Stimulated activated CD4-positive, alpha-beta T cell treated with anti-CD3 and anti-CD28 coated beads, Interleukin-2, amount 100 ng/mL, for 24 hours (primary cell): ENCODE measurements around the gene RPS6KB1.
"Not testable (repeated sequence)": the region's sequence is repeated elsewhere in the genome, so short reads cannot be mapped to it uniquely, and the experiment has no call there.

Experiments used
- DNase-seq, 2 donors: peaks; one replicate each; pipeline ENCODE4 v3.0.0-alpha.2; 2020

Gene RPS6KB1

DNA sequence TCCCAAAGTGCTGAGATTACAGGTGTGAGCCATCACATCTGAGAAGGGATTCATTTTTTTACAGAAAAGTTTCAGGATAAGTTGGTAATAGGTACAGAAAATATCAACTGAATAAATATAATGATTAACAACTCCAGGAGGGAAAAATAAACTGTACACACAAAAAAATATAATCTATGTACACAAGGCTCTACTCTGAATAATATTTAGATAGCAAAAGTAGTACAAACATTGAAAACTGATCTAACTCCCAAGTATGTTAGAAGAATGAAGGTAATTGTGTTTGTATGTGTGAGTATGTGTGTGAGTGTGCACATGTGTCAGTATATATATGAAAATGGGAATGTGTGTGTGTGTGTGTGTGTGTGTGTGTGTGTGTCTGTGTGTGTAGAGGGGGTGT lies 20.6 kb upstream of the RPS6KB1 start:
- DNase-seq: no peak

DNA sequence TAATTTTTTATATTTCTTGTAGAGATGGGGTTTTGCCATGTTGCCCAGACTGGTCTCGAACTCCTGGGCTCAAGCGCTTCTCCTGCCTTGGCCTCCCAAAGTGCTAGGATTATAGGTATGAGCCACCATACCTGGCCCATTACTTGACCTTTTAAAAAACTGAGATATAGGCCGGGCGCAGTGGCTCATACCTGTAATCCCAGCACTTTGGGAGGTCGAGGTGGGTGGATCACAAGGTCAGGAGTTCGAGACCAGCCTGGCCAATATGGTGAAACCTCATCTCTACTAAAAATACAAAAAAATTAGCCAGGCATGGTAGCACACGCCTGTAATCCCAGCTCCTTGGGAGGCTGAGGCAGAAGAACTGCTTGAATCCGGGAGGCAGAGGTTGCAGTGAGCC lies 19.5 kb upstream of the RPS6KB1 start:
- not testable (repeated sequence) for DNase-seq

DNA sequence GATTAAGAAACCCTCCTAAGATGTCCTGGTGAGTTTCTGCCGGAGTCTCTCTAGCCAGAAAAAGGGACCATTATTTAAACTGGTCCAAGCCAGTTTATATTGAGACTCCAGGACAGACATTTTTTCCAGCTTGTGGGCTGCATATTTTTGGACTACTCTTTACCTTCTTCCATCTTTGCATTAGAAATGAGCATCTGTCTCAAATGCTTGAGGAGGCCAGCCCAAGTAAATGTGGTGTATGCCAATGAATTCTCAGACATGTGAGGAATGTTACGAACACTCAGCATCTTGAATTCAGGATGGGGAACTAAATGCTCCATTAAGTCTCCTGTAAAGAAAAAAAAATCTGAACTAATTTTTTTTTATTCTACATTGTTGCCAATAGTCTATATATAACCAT lies 18.5 kb upstream of the RPS6KB1 start:
- no peak for DNase-seq

GRCh38 chr17:59876107-59876506 lies 16.8 kb upstream of the RPS6KB1 start:
- no peak for DNase-seq

DNA sequence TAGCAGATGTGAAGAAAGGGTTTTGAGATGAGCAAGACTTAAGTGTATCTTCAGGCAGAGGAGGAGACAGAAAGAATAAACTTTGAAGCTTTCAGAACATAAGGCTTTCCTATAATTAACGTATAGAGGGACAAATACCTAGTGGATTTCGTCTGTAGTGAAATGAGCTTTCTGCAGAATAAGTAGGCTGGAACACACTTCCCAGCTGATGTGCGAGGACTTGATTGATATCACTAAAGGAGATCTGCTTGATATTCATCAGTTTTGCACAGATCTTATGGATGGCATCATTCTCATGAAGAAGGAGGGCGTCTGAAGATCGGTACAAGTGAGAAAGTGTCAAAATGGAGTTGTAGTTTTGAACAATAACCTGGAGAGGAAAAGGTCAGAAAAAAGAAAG lies 15.0 kb upstream of the RPS6KB1 start:
- DNase-seq: no peak

DNA sequence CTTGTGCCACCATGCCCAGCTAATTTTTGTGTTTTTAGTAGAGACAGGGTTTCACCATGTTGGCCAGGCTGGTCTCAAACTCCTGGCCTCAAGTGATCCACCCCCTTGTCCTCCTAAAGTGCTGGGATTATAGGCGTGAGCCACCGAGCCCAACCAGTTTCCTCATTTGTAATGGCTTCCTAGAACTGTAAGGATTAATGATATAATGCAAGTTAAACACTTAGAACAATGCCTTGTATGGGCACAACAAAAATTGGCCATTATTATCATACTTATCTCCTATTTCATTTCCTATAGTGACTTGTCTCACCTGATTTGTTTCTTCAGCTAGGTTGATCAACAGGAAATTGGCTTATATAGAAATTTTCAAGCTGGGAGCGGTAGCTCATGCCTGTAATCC lies 14.3 kb upstream of the RPS6KB1 start:
- no peak for DNase-seq

- DNase-seq: no peak
Observed at GRCh38 chr17:59884861-59885260, 8.1 kb upstream of the RPS6KB1 start.

DNA sequence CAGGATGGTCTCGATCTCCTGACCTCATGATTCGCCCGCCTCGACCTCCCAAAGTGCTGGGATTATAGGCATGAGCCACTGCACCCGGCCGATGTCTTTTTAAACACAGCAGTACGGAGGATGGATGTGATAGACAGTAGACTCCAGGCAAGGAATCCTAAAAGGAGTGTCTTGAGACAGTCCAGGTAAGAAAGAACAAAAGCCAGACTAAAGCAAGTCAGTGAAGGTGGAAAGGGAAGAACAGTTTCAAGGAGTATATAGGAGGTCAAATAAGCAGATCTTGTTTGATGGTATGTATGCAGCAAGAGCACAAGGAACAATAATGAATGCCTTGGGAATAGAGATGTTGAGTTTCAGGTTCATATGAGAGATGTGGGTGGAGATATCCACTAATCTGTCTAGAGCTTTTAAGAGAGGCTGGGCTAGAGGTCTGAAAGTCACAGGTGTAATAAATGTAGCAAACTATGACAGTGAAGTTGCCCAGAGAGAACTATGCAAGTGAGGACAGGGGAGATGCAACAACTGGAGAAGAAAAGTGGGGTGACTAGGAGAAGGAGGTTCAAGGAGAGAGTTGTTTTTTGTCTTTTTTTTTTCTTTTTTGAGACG lies 4.7 kb upstream of the RPS6KB1 start:
- no peak for DNase-seq

GRCh38 chr17:59890720-59891119 lies 2.2 kb upstream of the RPS6KB1 start:
- no peak for DNase-seq

DNA sequence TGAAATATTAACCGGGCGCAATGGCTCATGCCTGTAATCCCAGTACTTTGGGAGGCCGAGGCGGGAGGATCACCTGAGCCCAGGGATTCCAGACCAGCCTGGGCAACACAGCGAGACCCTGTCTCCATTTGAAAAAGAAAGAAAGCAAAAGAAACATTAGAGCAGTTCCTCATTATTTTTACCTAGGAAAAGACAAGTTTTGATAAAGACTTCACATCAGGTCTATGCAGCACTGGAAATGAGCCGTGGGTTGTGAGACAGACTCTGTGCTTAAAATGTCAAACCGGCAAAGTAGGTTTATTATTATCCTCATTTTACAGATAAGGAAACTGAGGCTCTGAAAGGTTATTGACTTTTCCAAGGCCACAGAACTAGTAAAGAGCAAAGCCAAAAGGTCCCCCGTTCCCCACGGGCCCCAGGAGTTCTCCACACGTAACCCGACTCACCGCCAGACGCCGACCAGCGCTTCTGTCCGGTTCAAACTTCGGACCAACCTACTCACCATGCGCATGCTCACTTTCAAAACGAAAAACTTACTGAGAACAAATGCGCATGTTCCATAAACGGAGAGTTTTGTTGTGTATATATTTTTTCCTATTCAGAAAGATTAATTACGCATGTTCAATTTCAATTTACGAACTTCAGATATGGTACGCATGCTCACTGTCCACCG lies 534 bp upstream of the RPS6KB1 start:
- DNase-seq: no peak

DNA sequence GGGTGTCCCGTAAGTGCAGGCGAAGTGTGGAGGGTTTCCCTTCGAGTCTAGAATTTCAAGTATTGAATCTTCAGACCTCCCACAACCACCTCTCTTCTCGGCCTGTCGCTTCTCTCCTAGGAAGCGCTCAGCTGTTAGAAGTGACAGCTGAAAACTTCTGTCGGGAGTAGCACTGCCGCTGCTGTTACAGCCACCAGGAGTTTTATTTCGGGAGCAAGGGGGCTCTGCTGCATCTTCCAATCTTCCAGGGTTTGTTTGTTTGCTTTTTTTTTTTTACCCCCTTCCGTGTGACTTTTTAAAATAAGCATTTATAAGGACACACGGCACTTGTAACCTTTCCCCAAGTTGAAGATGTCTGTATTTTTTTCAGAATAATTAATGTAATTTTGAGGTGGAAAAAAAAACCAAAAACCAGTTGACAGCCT lies 767 bp downstream of the RPS6KB1 start:
- DNase-seq: no peak

DNA sequence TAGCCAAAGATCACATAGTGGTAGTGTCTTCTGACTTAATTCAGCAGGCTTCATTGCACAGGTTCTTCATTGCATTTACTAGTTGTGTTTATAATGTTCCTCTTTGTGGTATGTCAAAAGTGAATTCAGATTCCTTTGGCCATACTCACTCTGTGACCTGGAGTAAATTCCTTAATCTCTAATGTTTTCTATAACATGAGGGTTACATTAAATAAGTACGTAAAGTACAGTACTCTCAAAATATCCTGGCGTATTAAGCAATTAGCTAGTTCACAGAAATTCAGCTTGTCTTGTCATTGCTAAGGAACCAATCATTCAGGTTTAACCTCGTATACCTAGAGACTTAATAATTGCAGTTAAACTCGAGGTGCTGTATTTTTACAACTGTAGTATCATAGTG lies 4.2 kb downstream of the RPS6KB1 start:
- DNase-seq: no peak

DNA sequence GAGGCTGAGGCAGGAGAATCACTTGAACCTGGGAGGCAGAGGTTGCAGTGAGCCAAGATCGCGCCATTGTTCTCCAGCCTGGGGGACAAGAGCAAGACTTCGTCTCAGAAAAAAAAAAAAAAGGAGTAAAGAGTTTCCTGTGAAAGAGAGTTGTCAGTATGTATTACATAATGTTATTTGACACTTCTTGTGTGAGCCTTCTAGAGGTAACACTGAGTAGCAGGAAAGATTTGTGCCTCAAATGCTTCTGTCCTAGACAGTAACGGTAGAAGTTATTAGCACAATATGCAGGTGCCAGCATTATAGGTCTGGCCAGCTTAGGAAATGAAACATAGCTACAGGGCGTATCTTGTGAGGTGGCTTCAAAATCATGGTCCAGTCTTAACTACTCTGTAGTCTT lies 6.2 kb downstream of the RPS6KB1 start:
- DNase-seq: no peak

DNA sequence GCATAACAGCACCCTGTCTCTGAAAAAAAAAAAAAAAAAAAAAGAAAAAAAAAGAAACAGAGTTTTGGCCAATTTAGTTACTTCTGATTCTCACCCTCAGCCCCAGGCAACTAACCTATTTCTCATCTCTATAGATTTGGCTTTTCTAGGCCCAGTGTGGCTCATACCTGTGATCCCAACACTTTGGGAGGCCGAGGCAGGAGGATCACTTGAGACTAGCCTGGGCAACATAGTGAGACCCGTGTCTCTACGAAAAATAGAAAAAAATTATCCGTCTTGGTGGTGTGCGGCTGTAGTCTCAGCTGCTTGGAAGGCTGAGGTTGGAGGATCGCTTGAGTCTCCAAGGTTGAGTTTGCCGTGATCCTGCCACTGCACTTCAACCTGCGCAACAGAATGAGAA lies 8.7 kb downstream of the RPS6KB1 start:
- no peak for DNase-seq

DNA sequence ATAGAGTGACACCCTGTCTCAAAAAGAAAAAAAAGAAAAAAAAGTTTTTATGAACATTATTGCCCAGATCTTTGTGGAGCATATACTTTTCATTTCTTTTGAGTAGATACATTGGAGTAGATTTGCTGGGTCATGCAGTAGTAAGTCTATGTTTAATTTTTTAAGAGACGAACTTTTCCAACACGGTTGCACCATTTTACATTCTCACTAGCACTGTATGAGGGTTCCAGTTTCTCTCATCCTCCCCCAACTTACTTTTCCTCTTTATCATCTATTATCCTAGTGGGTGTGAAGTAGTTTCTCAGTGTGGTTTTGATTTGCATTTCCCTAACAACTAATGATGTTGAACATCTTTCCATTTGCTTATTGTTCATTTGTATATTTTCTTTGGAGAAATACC lies 10.5 kb downstream of the RPS6KB1 start:
- DNase-seq: no peak

- no peak for DNase-seq
Observed at GRCh38 chr17:59907467-59907866, 14.5 kb downstream of the RPS6KB1 start.

- DNase-seq: no peak
Observed at GRCh38 chr17:59914274-59914854, 21.4 kb downstream of the RPS6KB1 start.

DNA sequence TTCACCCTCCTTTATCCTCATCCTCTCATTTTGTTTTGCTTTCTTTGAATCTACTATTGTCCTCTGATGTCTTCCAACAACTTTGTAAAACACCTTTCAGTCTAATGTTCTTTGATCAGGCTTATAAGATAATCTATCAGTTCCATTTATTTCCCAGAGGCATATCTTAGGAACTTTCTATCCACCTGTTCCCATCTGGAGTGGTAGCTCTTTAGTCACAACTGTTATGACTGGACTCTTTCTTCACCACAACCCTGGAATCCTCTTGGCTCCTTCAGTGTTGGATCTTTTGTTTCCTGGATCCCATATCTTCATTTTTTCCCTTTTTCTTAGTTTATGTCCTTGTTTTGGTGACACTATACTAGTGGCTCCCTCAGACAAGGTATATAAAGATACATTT lies 23.5 kb downstream of the RPS6KB1 start:
- no peak for DNase-seq

DNA sequence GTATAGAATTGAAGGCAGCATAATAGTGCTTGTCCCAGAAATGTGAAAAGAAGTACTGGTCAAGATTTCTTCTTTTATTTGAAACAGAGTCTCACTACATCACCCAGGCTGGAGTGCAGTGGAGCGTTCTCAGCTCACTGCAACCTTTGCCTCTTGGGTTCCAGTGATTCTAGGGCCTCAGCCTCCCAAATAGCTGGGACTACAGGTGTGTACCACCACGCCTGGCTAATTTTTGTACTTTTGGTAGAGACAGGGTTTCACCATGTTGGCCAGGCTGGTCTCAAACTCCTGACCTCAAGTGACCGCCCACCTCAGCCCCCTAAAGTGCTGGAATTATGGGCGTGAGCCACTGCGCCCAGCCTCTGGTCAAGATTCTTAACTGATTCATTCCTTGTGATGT lies 27.7 kb downstream of the RPS6KB1 start:
- DNase-seq: not testable (repeated sequence)

GRCh38 chr17:59930121-59930520 lies 37.2 kb downstream of the RPS6KB1 start:
- not testable (repeated sequence) for DNase-seq

DNA sequence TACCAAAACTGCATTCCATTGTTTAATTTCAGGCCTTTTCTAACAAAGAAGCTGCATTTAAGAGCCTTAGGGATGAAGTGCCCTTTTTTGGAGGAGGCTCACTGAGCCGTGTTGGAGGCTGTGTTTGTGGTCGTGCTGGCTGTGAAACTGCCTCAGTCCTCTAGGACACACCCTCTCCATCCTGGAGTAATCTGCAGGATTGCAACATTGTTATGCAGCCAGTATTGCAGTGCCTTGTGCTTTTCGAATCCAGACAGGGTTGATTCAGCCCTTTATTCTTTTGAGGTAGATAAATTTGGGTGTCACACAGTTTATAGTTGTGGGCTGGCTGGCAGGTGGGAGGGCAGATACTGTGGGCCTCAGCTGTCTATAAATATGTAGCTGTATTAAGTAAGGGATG lies 37.8 kb downstream of the RPS6KB1 start:
- not testable (repeated sequence) for DNase-seq

DNA sequence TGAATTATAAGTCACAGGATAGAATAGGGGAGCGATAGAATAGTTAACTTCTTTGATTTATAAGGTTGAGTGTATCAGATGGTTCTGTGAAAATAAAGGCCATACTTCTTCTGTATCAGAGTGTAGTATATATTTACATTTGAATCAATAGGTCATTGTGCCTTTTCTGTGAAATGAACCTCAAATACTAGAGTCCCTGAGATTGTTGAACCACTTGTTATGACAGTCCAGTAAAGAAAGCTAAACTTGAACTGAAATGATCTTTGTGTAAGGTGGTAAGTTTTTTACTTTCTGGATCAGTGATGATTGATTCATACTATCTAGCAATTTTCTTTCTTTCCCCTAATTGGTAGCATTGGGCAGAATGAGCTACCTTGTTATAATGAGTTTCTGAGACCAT lies 40.4 kb downstream of the RPS6KB1 start:
- not testable (repeated sequence) for DNase-seq

DNA sequence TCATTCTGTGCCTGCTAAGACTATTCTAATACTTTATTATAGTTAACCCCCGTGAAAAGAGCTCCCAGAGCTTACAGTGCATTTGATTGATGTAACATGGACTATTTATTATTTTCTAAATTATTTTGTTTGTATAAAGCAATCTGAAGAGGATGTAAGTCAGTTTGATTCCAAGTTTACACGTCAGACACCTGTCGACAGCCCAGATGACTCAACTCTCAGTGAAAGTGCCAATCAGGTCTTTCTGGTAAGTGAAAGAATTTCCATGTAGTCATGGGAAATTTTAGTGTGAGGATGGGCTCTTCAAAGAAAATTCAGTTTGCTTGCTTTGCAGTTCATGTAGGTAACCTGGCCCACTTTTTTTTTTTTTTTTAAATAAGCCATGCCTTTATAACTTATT lies 47.8 kb downstream of the RPS6KB1 start:
- not testable (repeated sequence) for DNase-seq

DNA sequence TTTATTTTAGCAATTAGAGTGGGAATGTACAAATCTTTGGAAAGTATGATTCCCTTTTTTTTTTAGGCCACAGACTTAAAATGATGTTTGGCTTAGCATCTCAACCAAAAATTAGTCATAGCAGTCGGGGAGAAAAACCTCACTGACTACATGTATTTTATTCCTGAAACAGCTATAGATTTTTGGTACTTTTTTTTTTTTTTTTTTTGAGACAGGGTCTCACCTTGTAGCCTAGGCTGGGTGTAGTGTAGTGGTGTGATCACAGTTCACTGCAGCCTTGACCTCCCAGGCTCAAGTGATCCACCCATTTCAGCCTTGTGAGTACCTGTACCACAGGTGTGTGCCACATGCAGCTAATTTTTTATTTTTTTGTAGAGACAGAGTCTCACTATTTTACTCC lies 48.2 kb downstream of the RPS6KB1 start:
- no peak for DNase-seq

DNA sequence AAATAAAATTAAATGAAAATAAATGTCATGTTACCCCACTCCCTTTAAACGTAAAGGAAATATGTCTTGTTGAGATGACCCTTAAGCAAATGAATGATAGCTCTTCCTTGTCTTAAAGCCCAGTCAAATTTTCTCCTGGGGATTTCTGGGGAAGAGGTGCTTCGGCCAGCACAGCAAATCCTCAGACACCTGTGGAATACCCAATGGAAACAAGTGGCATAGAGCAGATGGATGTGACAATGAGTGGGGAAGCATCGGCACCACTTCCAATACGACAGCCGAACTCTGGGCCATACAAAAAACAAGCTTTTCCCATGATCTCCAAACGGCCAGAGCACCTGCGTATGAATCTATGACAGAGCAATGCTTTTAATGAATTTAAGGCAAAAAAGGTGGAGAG lies 53.5 kb downstream of the RPS6KB1 start:
- not testable (repeated sequence) for DNase-seq
